AG20443 (cell line): ENCODE data around the gene AFF1.
"Not testable (repeated sequence)": the region's sequence is repeated elsewhere in the genome, so short reads cannot be mapped to it uniquely, and the experiment has no call there.

Source experiments
- DNase-seq: peaks from one replicate; pipeline ENCODE4 v3.0.0; 2012; ENCODE audit warnings: low spot score, mixed read lengths

Gene AFF1

DNA sequence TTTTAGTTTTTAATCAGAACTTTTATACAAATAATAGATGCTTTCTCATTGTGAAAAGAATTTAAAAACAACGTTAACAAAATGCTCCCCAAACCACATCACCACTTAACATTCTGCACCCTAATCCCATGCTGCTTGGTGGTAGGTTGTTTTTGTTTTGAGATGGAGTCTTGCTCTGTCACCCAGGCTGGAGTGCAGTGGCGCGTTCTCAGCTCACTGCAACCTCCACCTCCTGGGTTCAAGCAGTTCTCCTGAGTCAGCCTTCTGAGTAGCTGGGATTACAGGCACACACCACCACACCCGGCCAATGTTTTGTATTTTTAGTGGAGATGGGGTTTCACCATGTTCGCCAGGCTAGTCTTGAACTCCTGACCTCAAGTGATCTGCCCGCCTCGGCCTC lies 102.4 kb downstream of the AFF1 start:
- DNase-seq: not testable (repeated sequence)

DNA sequence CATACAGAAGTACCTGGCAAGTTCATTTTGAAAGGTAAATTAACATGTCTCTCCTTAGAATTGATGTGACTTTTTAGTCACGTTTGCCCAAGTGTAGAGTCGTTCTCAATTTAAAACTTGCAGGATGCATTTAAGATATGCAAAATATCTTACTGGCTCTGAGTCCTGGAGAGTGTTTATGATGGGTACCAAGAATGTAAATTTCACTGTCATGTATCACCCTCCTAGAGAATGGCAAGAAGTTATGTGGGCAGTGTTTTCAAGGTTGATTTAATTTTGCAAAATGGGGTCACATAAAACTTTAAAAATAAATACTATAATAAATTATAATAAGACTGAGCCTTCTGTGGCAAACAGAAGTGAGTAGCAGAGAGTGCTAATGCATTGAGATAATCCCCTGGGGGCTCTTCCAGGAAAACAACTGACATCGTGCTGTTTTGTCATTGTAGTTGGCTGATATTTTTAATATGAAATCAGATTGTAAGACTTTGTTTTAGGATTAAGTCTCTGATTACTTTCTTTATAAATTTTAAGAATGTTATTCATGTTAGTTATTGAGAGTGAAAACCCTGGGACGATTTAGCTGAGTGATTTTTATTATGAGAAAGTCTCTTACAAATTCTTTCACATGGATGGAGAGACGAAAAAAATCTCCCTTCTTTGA lies 103.0 kb downstream of the AFF1 start:
- no peak for DNase-seq

- DNase-seq: peak; percentile 88
These were observed 104.2 kb downstream of the AFF1 start for GRCh38 chr4:87038837-87039615.

GRCh38 chr4:87041141-87041540 lies 106.3 kb downstream of the AFF1 start:
- peak; percentile 43 for DNase-seq

DNA sequence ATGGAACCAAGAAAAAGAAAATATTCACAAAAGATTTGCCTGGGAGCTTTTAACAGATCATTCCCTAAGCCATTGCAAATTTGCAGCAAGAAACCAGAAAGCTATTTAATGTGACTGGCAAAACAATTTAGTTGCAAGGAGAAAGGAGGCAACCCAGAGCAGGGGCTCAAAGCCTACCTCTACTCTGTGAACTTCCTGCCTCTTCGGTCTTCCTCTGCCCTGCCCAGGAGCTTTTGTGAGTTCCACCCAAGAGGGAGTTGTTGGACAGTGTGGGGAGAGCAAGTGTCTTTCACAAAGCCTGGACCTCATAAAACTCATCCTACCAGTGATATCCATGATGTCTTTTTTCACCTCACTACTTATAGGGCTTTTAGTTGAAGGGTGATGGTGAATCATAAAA lies 107.4 kb downstream of the AFF1 start:
- no peak for DNase-seq

DNA sequence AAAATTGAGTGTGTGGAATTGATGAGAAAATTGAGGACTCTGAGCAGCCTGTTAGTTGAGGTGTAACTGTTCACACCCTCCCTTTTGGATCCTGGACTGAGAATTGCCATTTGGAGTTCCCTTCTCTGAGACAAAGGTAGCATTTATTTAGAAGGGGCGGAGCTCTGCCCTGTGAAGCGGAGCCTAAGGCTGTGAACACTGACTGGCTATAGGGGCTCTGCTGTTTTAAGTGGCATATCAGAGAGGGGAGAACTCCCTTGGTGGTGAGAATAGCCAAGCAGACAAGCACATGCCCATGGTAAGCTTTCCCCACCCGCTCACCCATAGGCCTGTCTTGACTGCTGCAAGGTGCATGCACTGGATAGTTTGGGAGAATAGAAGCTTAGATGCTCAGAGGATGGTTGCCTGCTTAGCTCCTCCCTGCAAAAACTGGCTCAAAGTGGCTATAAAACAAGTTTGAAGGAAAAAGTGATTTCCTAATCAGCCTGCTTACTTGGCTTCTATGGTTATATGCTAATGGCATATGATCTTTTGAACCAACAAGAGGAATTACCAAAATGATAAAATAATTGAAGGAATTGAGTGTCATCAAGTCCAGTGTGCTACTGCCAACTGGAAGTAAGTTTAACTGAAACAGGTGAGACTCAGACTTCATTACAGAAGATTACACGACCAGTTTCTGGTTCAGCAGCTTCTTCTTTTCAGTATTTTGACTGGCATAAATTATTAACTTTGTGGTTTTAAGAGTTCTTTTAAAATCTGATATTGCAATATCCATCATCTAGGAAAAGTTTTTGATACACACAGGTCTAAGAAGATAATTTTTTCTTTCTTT lies 108.4 kb downstream of the AFF1 start:
- DNase-seq: no peak

DNA sequence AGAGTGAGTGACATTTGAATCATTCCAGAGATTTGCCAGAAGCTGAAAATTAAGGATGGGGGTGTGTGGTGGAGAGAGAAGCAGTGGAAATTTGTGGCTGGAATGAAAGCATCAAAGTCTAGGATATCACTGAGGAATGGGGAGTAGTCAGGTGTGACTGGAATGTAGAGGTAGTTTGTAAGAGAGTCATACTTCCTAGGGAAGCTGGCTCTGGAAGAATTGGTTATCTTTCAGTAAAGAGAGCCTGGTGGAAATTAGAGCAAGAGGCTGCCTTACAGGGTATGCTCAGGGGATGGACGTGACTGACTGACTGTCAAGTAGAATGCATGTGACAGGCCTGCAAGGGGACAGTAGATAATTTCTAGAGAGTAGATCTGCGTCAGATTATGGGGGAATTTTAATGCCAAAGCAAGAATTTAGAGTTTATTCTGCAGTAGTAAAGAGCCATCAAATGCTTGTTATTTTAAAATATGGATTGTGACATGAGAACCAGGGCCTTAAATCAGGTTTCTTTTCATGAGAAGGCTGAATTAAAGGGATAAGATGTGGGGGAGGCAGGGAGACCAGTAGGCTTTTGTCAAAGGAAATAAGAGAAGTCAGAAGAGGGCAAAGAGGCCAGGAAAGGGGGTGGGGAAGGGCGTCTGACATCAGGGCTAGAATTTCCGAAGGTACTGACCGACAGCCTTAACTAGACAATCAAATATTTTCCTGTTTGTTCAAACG lies 109.9 kb downstream of the AFF1 start:
- DNase-seq: no peak

DNA sequence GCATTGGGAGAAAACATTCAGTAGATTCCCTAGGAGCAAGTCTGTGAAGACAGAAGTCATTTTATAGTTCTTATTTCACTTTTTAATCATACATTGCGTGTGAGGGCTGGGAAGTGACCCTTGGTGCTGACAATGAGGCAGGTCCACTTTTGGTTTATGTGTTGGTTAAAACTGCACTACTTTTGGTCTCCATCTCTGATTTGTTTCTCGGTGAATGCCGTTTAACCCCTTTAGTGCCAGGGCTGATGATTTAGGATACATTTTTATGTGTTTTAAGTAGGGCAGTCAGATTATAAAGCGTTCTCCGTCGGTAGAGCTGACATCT lies 110.4 kb downstream of the AFF1 start:
- DNase-seq: no peak

GRCh38 chr4:87045659-87046058 lies 110.8 kb downstream of the AFF1 start:
- DNase-seq: no peak

- peak; percentile 24 for DNase-seq
These were observed 111.3 kb downstream of the AFF1 start for GRCh38 chr4:87046121-87046551.

GRCh38 chr4:87047281-87047798 lies 112.5 kb downstream of the AFF1 start:
- DNase-seq: no peak

- DNase-seq: no peak
These were observed 114.7 kb downstream of the AFF1 start for GRCh38 chr4:87049508-87049907.

DNA sequence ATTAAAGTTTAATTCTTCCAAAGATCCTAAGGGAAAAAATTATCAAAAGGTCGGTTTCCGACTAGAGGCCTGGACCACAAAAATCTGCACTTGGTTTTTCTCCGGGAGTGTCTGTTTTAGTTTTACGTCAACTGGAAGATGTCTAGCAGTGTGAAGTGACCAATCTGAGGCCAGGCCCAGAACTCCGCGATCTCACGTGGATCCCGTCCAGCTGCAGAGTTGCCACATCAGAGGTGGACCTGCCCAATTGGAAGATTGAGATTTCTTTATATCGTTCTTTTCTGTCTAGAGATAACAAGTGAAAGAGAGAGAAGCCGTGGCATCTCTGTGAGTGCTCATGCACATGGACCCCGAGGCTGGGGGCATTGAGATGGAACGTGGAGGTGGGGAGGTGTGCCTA lies 115.8 kb downstream of the AFF1 start:
- DNase-seq: no peak

GRCh38 chr4:87051121-87051713 lies 116.4 kb downstream of the AFF1 start:
- DNase-seq: no peak

DNA sequence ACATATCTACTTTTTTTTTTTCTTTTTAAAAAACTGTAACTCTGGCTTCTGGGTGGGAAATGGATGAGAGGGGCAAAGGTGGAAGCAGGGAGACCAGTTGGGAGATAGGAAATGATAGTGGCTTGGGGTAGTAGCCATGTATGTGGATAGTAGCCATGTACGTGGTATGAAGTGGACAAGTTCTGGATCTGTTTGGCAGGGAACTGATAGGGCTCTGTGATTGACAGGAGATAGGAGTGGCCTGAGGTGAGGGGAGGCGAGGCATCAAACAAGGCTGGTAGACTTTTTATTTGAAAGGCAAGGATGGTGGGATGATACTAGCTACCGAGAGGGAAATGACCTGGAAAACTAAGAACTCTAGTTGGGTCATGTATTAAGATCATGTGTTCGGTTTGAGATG lies 117.8 kb downstream of the AFF1 start:
- no peak for DNase-seq

- DNase-seq: no peak
These were observed 118.4 kb downstream of the AFF1 start for GRCh38 chr4:87053176-87053658.

- DNase-seq: no peak
These were observed 119.3 kb downstream of the AFF1 start for GRCh38 chr4:87053802-87054767.

DNA sequence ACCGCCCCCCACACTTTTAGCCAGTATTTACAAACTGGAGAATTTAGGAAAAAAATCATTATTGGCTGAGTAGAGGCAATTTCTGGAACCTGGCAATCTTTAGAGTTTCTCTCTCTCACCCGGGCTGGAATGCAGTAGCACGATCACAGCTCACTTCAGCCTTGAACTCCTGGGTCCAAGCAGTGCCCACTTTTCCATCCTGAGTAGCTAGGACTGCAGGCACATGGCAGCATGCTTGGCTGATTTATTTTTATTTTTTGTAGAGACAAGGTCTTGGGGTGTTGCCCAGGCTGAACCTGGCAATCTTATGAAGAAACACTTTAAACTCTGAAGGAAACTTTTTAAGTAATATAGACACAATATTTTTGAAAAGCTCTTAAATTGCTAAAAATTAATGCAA lies 120.1 kb downstream of the AFF1 start:
- DNase-seq: no peak

DNA sequence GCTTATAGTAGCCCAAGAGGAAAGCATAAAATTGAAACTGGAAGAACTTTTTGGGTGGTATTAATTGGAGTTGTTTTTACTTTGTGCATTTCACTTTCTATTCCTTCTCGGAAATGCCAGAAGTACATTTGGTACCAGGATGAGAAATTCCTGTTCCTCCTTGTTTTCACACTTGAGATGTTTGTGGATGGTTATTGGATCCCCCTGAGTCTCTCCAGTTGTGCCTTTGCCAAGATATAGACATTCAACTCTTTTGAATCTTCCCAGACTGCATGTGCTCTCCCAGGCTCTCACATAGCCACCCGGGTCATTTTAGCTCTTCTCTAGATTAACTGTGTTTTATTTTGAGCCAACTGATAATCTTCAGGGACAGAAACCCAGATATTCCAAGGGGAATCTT lies 120.5 kb downstream of the AFF1 start:
- no peak for DNase-seq

DNA sequence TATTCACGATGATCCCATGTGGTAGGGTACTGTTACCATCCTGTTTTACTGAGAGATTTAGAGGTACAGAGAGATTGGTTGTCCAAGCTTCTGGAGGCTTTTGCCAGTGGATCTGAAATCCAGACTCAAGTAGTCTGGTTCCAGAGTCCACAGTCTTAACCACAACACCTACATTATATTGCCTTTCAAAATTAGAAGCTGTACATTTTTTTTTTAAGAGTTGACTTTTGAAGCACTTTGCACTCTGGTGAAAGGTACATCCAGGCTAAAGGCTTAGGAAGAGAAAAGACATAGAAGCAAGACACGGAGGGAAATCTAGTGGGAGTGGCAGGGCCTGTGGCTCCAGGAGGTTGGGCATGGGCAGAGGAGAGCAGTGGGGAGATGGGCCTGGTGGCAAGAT lies 122.1 kb downstream of the AFF1 start:
- no peak for DNase-seq
